NCI-H1092 (cell line): ENCODE results near the gene OR10D3.
"Not testable (repeated sequence)": the region's sequence is repeated elsewhere in the genome, so short reads cannot be mapped to it uniquely, and the experiment has no call there.

Experiments
- DNase-seq: peaks from one replicate; lab custom pipeline; 2025; lab: John Stamatoyannopoulos, UW

Gene OR10D3

DNA sequence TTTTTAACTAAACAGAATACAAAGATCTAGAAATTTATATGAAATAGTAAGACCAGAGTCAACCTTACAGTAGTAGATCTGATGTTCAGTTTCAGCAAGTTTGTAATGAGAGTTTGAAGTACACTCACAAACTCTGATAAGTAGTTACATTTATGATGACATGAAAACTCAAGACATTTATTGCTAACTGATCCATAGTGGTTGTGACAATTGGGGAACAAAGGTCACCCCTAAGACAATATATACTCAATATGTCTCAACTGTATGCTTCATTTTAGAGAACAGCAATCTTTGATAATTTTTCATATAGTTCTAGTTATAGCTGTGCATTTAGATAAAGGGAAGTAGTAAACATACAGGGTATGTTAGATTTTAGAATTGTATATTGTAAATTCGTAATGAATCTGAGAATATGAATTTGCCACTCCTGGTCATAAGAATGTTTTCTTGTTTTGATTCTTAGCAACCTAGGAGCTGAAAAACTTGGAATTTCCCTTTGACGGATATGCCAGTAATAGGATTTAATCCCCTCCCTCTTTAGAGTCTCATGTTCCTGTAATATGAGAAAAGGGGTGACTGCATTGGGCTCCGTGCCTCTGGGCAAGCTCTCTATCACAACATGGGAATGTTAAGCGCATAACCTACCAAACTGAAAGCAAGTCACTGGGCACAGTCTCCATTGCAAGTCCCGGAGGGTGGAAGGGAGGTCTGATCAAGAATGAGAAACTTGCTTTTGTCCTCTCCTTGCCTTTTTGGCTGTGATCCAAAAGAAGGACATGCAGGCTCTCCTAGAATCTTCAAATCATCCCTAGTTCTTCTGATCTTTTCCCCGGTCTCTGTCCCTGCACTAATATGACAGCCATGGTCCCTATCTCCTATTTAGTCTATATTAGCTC, 11.4 kb downstream of the OR10D3 start:
- no peak for DNase-seq

DNA sequence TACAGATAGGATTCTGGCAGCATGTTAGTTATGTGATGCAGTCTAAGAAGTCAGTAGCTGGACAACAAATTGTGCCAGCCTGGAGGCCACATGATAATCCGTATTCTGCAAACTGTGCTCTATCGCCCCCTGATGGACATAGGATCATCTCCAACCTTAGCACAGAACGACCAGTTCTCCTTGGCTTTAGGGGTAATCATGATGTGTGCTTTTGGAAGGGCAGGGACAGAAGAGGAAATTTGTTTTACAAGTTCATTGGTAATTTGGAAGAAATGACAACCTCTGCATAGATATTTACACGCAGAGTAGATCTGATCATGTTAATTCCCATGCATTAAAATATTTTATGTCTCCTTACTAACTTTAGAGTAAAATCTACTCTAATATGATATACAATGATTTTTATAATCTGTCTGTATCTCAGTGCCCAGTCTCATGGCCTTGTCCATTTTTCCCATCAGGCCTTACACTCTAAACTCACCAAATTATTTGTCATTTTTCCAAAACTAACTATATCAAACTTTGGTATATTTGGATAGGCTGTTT, 12.1 kb downstream of the OR10D3 start:
- DNase-seq = peak; percentile 52

DNA sequence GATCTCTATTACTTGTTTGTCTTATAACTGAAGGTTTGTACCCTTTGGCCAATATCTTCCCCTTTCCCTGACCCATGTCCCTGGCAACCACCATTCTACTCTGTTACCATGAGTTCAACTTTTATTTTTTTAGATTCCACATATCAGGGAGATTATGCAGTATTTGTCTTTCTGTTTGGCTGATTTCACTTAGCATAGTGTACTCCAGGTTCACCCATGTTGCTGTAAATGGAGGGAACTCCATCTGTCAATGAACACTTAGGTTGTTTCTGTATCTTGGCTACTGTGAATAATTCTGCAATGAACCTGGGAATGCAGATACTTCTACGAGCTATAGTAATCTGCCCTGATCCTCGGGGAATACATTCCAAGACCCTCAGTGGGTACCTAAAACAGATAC, 14.9 kb downstream of the OR10D3 start:
- no peak for DNase-seq

DNA sequence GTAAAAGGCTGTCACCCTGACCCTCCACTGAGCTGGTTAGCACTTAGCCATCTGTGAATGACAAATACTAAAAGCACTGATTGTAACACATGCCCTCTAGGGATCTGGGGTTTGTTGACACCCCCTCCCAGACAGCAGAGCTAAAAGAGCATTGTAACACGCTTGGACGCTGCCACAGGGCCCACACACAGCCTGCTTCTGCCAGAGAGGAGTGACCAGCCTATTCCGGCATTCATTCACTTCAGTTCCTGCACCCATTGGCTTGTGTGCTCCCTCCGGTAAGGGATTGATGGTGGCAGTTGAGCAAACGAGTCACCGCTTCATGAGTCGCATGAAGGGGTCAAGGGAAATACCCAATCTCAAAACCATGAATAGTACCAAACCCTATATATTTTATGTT, 15.8 kb downstream of the OR10D3 start:
- DNase-seq = no peak

DNA sequence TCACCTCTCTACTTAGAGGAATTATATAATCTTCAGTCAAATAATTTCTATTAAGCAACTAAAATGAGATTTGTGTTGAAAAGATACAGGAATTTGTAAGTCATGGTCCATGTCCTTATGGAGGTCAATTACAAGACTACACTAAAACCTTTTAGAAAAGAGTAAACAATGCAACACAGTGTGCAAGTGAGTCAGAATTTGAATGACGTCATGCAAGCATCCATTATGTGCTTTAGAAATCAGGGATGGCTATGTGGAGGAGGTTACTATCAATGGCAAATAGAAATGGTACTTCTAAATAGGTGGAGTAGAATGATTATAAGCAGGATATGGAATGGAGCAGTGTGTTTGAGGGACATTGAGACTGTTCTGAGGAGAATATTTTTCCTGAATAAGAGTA, 16.6 kb downstream of the OR10D3 start:
- DNase-seq = no peak

DNA sequence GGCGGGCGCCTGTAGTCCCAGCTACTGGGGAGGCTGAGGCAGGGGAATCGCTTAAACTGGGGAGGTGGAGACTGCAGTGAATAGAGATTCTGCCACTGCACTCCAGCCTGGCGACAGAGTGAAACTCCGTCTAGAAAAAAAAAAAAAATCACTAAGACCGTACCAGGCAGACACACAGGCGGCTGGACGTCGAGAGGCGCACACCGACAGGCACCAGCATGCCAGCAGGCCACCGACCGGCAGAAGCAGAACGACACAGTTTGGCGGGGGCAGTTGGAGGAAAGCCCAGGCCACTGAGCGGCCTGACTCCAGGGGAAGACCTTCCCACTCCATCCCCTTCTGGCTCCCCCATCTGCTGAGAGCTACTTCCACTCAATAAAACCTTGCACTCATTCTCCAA, 17.5 kb downstream of the OR10D3 start:
- DNase-seq = no peak

DNA sequence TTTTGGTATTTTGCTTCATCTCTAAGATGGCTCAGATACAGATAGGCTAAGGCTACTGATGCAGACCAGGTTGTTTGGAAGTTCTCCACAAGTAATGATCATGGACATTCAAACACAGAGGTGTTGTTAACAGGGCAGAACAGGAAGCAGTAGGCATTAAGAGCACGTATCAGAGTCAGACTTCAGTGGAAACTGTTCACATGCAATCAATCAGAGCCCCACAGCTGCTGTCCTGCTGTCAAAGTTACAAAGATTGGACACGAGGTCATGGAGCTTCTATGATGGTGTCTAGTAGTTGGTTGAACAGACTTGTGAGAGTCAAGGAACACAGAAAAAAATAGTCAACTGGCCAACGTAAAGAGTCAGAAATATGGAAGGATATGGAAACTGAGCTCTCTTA, 19.8 kb downstream of the OR10D3 start:
- DNase-seq = no peak

DNA sequence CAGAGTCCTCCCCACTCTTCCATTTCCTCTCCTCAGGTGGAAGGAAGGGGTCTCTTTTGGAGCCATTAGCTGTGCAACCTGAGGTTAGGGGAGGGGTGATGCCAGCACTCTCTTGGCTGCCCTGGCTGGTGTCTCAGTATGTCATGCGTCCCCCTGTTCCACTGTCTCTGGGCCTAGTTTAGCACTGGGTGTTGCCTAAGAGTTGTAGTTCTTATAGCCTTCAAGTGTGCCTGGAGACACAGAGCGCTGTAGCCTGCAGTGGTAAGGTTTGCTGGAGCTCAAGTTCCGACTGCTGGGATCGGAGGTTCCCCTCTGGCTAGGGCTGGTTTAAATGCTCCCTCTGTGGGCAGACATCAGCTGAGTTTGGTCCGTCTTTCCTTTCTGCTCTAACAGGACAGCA, 20.9 kb downstream of the OR10D3 start:
- DNase-seq = no peak

DNA sequence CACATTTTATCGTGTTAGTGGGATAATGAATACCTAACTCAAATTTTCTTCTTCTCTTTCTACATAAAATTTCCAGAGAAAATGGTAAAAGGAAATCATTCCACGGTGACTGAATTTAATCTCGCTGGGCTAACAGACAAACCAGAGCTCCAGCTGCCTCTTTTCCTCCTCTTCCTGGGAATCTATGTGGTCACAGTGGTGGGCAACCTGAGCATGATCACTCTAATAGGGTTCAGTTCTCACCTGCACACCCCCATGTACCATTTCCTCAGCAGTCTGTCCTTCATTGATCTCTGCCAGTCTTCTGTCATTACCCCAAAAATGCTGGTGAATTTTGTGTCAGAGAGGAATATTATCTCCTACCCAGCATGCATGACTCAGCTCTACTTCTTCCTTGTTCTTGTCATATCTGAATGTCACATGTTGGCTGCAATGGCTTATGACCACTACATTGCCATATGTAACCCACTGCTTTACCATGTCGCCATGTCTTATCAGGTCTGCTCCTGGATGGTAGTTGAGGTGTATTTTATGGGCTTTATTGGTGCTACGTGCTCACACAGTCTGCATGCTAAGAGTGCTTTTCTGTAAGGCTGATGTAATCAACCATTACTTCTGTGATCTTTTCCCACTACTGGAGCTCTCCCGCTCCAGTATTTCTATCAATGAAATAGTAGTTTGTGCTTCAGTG, 24.1 kb downstream of the OR10D3 start:
- DNase-seq = no peak

DNA sequence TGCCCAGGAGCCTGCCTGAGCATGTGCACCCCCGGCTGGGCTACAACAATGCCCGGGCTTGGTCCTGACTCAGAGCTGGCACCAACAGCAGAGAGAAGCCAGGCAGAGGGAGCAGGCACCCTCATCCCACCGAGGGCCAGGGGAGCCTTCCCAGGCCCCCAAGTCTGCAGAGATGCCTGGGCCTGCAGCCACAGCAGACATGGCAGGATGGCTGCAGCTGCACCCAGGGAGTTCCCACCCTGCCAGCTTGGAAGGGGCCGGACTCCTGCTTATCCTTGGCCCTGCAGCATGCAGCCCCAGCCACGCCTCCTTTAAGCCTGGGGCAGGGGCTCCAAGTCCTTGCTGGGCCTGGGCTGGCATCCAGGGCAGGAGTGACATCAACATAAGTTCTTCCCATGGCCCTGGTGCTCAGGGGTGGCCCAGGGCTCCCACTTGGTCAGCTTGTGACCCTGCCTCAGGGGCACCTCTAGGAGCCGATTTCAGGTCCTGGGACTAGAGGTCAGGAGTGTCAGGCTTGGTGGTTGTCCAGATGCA, 26.7 kb downstream of the OR10D3 start:
- no peak for DNase-seq

DNA sequence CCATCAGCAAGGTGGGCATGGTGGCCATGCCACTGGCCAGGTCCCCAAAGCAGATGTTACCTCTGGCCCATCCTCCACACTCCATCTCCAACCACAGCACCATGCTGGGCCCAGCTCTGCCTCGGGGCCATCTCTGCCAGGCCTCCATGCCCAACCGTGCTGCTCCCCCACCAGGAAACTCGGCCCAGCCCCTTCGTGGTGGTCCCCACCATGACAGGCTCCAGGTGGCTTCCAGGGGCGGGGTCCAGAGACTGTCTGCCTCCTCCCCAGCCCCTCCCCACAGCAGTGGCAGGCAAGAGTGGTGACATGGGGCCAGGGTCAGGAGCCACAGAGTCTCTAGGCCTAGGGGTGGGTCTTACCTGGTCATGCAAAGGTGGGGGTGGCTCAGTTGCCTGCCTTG, 27.3 kb downstream of the OR10D3 start:
- no peak for DNase-seq

DNA sequence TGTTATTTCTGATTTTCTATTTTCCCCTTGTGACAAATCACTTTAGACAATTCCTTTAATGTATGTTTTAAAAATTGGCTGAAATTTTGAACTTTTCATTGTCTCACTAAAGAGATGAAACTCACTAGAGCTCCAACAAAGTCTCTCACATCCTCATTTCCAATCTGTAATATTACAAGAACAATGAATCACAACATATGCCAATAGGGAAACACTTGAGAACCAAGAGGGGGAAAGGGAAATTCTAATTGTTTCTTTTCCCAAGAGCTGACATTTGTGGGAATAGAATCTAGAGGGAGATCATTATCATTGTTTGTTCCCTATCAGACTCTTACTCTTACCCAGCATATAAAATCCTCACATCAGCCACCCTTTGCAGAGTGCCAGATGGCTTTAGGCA, 28.2 kb downstream of the OR10D3 start:
- DNase-seq = no peak

DNA sequence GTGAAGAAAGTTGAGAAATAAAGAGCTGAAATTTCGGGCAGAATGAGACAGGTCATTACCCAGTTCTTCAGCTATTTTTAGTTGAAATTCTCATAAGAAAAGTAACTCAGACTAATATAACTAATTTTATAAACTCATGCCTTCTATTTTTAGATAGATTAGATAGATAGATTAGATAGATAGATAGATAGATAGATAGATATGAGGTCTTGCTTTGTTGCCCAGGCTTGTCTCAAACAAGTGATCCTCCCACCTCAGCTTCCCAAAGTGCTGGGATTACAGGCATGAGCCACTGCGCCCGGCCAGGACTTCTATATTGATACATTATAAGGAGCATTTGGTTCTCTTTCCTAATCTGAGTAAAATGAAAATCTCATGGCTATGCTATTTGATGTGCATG, 30.9 kb downstream of the OR10D3 start:
- no peak for DNase-seq

DNA sequence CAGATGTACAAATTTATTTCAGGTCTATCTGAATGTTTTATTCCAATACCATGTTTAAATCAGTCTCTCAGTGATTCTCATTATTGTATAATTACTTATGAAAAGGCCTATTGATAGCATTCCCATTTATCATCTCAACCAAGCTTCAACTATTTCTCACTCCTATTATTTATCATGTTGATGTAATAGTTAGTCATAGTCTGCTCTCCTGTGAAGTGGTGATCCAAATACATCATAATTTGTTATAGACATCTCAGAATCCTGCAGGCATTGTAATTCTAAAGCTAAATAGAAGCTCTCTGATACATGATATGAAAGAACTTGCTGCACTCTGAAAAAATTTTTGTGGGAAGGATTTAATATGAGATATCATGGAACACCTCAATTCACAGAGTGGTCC, 36.0 kb downstream of the OR10D3 start:
- DNase-seq = no peak

DNA sequence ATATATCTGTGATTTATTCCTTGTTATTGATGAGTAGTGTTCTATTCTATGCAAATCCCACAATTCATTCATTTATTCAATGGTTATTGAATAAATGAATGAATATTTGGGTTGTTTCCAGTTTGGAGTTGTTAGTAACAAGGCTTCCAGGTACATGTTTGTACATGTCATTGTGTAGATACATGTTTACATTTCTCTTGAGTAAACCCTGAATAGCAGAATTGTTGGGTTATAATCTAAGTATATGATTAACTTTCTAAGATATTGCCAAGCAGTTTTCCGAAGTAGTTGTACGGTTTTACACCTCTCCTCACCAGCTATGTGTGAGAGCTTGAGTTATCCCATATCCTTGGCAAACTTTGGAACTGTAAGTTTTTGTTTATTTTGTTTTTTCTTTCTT, 39.3 kb downstream of the OR10D3 start:
- DNase-seq = no peak

DNA sequence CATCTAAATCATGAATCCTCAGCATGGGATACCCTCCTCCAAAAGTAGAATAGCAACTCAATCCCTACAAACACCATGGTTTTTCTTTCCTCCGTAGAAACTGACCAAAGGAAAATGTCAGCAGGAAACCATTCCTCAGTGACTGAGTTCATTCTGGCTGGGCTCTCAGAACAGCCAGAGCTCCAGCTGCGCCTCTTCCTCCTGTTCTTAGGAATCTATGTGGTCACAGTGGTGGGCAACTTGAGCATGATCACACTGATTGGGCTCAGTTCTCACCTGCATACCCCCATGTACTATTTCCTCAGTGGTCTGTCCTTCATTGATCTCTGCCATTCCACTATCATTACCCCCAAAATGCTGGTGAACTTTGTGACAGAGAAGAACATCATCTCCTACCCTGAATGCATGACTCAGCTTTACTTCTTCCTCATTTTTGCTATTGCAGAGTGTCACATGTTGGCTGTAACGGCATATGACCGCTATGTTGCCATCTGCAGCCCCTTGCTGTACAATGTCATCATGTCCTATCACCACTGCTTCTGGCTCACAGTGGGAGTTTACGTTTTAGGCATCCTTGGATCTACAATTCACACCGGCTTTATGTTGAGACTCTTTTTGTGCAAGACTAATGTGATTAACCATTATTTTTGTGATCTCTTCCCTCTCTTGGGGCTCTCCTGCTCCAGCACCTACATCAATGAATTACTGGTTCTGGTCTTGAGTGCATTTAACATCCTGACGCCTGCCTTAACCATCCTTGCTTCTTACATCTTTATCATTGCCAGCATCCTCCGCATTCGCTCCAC, 41.7 kb downstream of the OR10D3 start:
- DNase-seq = not testable (repeated sequence)

DNA sequence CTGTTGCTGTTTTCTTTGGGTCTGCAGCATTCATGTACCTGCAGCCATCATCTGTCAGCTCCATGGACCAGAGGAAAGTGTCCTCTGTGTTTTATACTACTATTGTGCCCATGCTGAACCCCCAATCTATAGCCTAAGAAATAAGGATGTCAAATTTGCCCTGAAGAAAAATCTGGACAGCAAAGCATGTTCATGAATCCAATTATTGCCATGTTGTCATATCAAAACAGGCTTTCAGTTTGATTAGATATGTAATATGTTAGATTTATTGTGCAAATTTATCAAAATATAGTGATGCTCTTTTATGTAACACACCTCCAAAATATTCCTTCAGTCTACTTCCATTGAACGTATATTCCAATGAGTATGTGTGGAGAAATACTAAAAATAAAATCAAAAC, 42.3 kb downstream of the OR10D3 start:
- no peak for DNase-seq

DNA sequence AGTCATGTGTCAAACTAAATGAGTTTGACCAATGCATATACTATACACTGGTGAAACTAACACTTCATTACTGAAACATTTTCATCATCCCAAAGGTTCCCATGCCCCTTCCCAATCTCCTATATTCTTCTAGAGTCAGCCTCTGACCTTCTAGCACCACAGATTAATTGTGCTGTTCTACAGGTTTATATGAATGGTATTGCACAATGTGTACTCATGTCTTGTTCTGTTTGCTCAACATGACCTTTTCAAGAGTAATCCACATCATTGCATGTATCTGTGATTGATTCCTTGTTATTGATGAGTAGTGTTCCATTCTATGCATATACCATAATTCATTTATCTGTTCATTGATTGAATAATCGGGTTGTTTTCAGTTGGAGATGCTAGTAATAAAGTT, 50.2 kb downstream of the OR10D3 start:
- no peak for DNase-seq
